Activated CD4-positive, alpha-beta T cell treated with anti-CD3 and anti-CD28 coated beads, Interleukin-2, amount 50 U/mL, for 1 hour (primary cell): ENCODE measurements around the gene RSBN1.
A peak's percentile ranks its signal among the peaks of the same experiment; 100 is the strongest.
"Not testable (repeated sequence)": the region's sequence is repeated elsewhere in the genome, so short reads cannot be mapped to it uniquely, and the experiment has no call there.

Source experiments
- DNase-seq: peaks from one replicate; pipeline ENCODE4 v3.0.0-alpha.2; 2020

Gene RSBN1

DNA sequence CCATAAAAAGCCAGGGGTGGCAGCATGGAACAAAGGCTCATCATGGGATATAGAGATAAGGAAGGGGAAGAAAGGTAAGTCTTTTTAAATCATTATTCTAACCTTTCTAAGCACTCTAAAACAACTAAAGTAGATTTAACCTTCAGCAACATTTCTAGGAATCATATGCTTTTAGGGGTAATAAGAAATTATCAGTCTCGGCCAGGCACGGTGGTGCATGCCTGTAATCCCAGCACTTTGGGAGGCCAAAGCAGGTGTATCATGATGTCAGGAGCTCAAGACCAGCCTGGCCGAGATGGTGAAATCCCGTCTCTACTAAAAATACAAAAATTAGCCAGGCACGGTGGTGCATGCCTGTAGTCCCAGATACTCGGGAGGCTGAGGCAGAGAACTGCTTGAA is 32.7 kb downstream of the RSBN1 start:
- no peak for DNase-seq

DNA sequence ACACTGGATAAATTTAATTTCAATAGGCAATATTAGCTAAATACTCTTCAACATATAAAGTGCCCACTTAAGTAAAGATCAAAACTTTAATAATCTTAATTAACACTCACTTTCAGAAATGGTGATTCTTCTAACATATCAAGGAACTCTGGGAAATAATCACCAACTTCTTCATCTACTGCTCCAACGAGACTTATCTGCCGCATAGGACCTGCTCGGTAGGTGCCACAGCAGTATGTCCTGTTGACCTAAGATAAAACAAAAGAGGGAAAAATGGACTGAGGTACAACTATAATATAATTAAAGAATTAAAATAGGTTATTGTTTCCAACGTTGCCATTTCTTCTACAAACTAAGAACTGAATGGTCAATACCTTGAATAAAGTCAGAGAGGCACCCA is 34.7 kb downstream of the RSBN1 start:
- DNase-seq = no peak

- DNase-seq = no peak
Measured at GRCh38 chr1:113770031-113770430, 42.2 kb downstream of the RSBN1 start.

DNA sequence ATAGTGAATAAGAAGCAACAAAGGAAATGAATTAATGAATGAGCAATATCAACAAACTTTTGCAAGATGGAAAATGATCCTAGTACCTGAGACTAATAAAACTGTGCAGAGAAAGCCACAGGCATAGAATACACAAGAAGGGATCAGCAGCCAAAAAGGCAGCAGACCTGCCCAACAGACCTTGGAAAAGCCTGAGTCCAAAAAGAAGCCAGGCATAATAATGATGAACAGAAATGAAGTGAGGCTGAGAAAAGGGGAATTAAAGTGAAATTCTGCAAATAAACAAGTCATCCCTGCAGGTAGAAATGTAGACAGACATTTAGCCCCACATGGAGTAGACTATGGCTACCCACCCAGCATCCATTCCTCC is 42.7 kb downstream of the RSBN1 start:
- DNase-seq = no peak

GRCh38 chr1:113768916-113769600 is 43.2 kb downstream of the RSBN1 start:
- no peak for DNase-seq

DNA sequence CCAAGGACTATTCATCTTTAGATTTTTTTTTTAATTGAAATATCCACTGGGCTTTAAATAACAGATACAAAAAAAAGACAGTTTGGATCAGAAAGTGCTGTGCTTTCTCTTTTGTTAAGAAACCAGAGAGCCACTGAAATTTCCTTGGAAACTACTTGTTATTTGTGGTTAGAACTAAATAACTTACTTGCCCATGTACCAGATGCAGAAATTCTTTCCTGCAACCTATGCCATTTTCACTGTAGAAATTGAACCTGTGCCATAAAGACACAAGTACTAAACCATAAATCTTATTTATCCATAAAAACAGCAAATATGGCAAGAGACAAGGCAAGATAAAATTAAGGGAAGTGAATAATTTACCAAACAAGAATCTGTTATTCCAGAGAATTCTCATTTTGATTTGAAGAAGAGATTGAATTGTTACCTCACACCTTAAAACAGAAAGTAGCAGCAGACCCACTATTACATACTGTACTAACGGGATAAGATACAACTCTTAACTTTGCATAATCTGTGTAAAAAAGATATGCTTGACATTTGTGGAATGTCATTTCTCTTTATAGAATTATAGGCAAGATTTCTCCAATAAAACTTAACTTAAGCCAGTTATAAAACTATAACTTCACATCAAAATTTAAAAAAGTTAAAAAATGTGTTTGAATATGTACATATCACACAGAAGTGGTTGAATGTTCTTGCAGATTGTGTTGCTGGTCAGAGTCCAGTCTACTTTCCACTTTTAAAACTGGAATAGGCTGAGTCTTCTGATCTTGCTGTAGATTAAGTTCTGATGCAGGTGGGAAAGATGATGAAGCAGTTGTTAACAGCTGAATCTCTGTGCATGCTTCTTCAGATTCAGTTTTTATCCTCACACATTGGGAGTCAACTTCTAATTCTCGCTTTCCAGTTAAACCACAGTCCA is 46.7 kb downstream of the RSBN1 start:
- DNase-seq = no peak

GRCh38 chr1:113763661-113764060 is 48.6 kb downstream of the RSBN1 start:
- no peak for DNase-seq

DNA sequence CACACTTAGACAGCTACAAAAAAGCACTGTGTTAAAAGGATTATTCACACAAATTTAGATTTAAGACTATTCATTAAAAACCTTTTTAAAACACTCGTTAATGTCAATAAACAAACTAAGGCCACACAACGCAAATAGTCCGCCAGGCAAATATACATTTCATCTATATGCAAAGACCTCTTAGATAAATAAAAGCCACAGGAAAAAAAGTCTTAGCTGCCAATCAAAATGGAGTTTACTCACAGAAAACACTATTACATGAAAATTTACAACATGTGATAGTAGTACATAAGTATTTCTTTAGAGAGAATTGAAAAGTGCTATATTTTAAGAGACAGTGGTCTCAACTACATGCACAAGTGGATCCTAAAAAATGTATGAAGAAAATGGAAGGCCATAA is 50.3 kb downstream of the RSBN1 start:
- DNase-seq = no peak

GRCh38 chr1:113760102-113761080 is 51.9 kb downstream of the RSBN1 start:
- DNase-seq = no peak

DNA sequence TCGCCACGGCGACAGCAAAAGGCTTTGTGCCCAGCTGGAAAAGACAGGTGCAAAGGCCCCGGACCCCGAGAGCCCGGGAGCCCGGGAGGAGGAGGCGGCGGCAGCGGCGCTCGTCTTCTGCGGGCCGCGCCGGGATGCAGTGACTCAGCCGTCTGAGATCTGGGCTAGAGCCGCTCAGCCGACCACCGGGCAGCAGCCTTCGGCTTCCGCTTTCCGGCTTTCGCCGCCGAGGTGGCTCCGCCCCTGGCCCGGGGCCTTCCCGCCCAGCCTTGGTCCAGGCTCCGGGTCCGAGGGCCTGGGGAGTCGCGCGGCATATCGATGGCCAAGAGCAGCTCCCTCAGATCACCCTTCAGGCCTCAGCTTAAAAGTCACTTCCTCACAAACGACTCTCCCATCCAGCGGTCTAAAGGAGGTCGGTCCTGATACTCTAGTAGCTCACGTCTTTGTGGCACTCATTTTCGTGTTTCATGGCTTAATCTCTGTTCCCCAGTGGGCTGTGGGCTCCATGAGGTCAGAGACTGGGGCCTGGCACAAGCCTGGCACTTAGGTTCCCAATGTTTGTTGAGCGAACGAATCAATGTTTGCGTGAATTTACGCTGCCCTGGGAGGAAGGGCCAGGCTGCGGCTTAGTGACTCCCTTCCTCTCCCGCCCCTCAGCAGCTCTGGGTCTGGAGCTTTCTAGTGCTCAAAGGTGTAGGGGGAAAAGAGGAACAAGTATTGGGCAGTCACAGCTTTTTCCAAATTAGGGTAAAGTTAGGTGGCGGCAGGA is 52.8 kb downstream of the RSBN1 start, which contains the start of gene PHTF1:
Gene PHTF1, minus strand, starts transcription at position 154 of the 769 bp plus-strand sequence. CDS start 783 bp downstream, outside the sequence.
- peak; percentile 43 for DNase-seq

- DNase-seq = peak; percentile 46
Measured at GRCh38 chr1:113758631-113759332, 53.5 kb downstream of the RSBN1 start.

DNA sequence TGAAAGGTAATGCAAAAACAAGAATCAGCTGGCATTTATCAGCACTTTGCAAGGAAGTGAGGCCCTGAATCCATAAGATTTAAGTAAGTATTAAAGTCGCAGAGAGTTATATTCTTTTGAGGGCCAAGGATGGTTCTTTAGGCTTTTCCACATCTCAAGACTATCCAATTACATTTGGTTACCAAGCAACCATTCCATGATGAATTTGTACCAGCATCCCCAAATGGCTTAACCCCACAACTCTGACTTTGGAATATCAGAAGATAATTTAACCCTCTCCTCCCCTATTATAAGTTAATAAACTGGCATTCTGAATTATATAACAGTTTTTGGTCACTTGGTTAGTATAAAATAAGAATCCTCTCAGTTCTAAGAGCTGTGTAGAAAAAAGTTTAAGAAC is 55.8 kb downstream of the RSBN1 start:
- DNase-seq = no peak

GRCh38 chr1:113753333-113753732 is 58.9 kb downstream of the RSBN1 start:
- not testable (repeated sequence) for DNase-seq

GRCh38 chr1:113751516-113751915 is 60.8 kb downstream of the RSBN1 start:
- DNase-seq = no peak

GRCh38 chr1:113751114-113751513 is 61.2 kb downstream of the RSBN1 start:
- no peak for DNase-seq

DNA sequence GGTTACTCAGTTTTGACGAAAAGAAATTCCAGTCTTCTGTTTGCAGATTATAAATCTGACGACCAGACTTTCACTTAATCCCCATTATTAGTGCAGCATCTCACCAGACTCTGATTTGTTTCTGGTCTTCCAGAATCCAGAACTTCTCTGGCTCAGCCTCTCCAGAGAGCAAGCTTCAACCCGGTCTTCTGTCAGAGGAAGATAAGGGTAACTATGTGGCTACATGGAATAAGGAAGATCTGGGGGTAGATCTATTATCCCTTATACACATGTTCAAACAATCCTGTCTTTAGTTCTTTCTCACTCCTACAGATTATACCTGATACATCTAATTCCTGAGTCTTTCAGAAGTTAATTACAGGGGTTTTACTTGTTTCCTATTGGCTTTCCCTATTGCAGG is 62.9 kb downstream of the RSBN1 start:
- no peak for DNase-seq

DNA sequence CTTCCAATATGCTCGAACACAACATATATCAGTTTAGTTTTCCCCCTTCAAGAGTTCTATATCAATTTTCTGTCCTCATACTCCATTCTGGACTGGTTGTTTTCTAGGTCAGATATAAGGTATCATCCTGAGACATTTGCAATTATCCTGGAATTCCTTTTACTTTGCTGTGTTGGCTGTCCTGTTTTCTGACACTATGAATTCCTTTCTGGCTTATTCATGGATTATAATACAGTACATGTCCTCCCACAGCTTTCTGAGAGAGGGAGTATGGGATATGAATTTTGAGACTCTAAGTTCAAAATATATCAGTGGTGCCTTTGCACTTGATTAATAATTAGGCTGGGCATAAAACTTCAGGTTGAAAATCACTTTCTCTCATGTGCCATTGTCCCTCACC is 64.9 kb downstream of the RSBN1 start:
- DNase-seq = no peak

GRCh38 chr1:113745425-113745824 is 66.9 kb downstream of the RSBN1 start:
- no peak for DNase-seq

DNA sequence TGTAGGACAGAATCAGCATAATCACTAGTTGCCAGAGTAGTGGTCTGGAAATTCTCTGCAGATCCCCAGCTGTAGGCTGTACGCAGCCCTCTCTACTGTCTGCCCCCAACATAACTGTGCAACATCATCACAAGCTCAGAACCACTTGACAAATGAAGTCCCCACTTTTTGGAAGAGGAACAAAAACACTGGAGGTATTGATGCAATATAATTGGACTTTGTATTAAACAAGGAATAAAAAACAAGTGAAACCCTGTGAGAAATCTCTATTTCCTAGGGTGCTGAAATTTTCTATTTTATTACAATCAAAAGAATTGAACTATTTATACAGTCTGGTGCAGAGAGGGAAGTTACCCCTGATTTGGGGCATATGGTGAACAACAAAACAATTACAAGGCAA is 68.2 kb downstream of the RSBN1 start:
- DNase-seq = no peak

GRCh38 chr1:113742515-113742914 is 69.8 kb downstream of the RSBN1 start:
- DNase-seq = no peak

GRCh38 chr1:113734357-113735055 is 77.8 kb downstream of the RSBN1 start:
- DNase-seq = no peak
